ENCODE data around the gene TRPV4.

DNA sequence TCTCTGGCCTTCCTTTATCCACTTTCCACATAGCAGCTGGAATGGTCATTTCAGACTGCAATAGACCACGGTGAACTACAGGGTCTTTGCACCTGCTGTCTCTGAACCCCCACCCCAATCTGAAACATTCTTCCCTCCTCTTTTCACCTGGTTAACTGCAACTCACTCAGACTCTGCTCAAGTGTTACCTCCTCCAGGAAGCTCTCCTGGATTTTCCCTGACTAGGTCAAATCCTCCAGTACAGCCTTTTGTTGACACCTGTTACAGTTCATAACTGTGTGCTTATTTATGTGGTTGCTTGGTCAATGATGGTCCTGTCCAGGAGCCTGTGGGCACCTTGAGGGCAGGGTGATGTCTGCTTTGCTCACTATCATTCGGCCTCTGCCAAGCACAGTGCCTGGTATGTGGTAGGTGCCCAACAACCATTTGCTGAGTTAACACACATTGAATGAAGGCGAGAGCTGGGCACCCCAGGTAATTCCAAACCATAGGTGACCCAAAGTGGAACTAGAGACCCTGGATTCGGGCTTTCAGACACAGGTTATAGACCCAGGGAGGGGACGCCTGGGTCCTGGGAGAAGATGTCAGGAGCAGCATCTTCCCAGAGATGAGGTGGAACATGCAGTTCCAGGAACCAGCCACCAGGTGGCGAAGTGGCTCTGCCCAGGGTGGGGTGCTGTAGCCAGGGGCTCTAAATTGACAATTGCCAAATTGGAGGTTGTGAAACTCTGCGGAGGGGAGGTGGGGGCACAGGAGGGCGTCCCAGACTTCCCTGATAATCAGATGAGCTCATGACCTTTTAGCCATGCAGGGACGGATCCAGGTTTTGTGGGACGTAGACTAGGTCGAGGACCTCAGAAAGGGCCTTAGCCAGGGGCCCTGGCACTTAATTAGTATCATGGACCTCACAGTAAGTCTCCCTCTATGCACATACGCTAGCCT lies 28.1 kb downstream of the TRPV4 start:
- no peak for TF ChIP-seq POLR2A (IDR thresholded peaks at IDR 0.05)
- TF ChIP-seq, protein P1, sequence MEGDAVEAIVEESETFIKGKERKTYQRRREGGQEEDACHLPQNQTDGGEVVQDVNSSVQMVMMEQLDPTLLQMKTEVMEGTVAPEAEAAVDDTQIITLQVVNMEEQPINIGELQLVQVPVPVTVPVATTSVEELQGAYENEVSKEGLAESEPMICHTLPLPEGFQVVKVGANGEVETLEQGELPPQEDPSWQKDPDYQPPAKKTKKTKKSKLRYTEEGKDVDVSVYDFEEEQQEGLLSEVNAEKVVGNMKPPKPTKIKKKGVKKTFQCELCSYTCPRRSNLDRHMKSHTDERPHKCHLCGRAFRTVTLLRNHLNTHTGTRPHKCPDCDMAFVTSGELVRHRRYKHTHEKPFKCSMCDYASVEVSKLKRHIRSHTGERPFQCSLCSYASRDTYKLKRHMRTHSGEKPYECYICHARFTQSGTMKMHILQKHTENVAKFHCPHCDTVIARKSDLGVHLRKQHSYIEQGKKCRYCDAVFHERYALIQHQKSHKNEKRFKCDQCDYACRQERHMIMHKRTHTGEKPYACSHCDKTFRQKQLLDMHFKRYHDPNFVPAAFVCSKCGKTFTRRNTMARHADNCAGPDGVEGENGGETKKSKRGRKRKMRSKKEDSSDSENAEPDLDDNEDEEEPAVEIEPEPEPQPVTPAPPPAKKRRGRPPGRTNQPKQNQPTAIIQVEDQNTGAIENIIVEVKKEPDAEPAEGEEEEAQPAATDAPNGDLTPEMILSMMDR (IDR thresholded peaks at IDR 0.05): peak; percentile 87 to 94 (median 91)

Measured in body of pancreas (tissue), 4 donors.